OCI-LY1 (cell line): ENCODE measurements around the gene MPST.

Source experiments
- H2AFZ ChIP-seq: fragments of 200-600 bp; sonication (generic), shearing (Covaris generic); 2 replicates; pipeline ENCODE4 v1.6.0; 2014; ENCODE audit warnings: antibody characterized with exemption, mild to moderate bottlenecking, low read length
- H3F3A ChIP-seq: fragments of 200-600 bp; sonication (generic), shearing (Covaris generic); 2 replicates; pipeline ENCODE4 v1.6.0; 2014; ENCODE audit warnings: mild to moderate bottlenecking, antibody characterized with exemption, low read length, moderate library complexity; ENCODE audit not compliant: insufficient read depth
- H3K27ac ChIP-seq: fragments of 200-600 bp; sonication (generic); 2 replicates; pipeline ENCODE4 v1.5.1; 2014; ENCODE audit warnings: low read length, mixed run types, mild to moderate bottlenecking, low read depth; ENCODE audit not compliant: poor library complexity, severe bottlenecking
- H3K27me3 ChIP-seq: fragments of 200-600 bp; sonication (generic); 2 replicates; pipeline ENCODE4 v1.6.0; 2014; ENCODE audit warnings: antibody characterized with exemption, mild to moderate bottlenecking, low read length, moderate library complexity; ENCODE audit not compliant: insufficient read depth
- H3K36me3 ChIP-seq: fragments of 200-600 bp; sonication (generic); 2 replicates; pipeline ENCODE4 v1.6.1; 2014; ENCODE audit warnings: mild to moderate bottlenecking, antibody characterized with exemption, low read length, moderate library complexity, mixed read lengths; ENCODE audit not compliant: insufficient read depth
- H3K4me1 ChIP-seq: fragments of 200-600 bp; sonication (generic); 2 replicates; pipeline ENCODE4 v1.5.1; 2014; ENCODE audit warnings: mild to moderate bottlenecking, low read length, moderate library complexity; ENCODE audit not compliant: insufficient read depth, severe bottlenecking
- H3K4me2 ChIP-seq: fragments of 200-600 bp; sonication (generic), shearing (Covaris generic); 2 replicates; pipeline ENCODE4 v1.6.1; 2014; ENCODE audit warnings: low read length
- H3K4me3 ChIP-seq: fragments of 200-600 bp; sonication (generic); 2 replicates; pipeline ENCODE4 v1.5.1; 2014; ENCODE audit warnings: low read length, low read depth, mild to moderate bottlenecking, mixed read lengths; ENCODE audit not compliant: poor library complexity, severe bottlenecking
- H3K79me2 ChIP-seq: fragments of 200-600 bp; shearing (Covaris generic); 2 replicates; pipeline ENCODE4 v1.6.1; 2016; ENCODE audit warnings: mixed run types, low read length, mixed read lengths; ENCODE audit not compliant: insufficient read depth
- H3K9ac ChIP-seq: fragments of 200-600 bp; sonication (generic), shearing (Covaris generic); 2 replicates; pipeline ENCODE4 v1.6.1; 2014; ENCODE audit warnings: mild to moderate bottlenecking, low read length, mixed read lengths
- H3K9me2 ChIP-seq: fragments of 200-600 bp; sonication (generic), shearing (Covaris generic); 2 replicates; pipeline ENCODE4 v1.6.1; 2014; ENCODE audit warnings: low read depth, mild to moderate bottlenecking, low read length, mixed read lengths
- H3K9me3 ChIP-seq: fragments of 200-600 bp; shearing (Covaris generic); 2 replicates; pipeline ENCODE4 v1.6.1; 2014; ENCODE audit warnings: low read length, mixed read lengths
- H4K20me1 ChIP-seq: fragments of 200-600 bp; sonication (generic), shearing (Covaris generic); 2 replicates; pipeline ENCODE4 v1.6.0; 2016; ENCODE audit warnings: mild to moderate bottlenecking, low read length; ENCODE audit not compliant: insufficient read depth
- EZH2 ChIP-seq: fragments of 200-600 bp; sonication (generic), shearing (Covaris generic); IDR thresholded peaks from 2 replicates; pipeline ENCODE4 v1.8.0; 2017; ENCODE audit warnings: borderline replicate concordance, mixed run types, mild to moderate bottlenecking, antibody characterized with exemption, low read length, moderate library complexity, mixed read lengths
- TF ChIP-seq, protein P1 (sequence below): fragments of 200-600 bp; sonication (generic), shearing (Covaris generic); IDR thresholded peaks from 2 replicates; pipeline ENCODE4 v1.5.1; 2017; ENCODE audit warnings: mild to moderate bottlenecking, antibody characterized with exemption, low read length, moderate library complexity, mixed read lengths

Gene MPST

DNA sequence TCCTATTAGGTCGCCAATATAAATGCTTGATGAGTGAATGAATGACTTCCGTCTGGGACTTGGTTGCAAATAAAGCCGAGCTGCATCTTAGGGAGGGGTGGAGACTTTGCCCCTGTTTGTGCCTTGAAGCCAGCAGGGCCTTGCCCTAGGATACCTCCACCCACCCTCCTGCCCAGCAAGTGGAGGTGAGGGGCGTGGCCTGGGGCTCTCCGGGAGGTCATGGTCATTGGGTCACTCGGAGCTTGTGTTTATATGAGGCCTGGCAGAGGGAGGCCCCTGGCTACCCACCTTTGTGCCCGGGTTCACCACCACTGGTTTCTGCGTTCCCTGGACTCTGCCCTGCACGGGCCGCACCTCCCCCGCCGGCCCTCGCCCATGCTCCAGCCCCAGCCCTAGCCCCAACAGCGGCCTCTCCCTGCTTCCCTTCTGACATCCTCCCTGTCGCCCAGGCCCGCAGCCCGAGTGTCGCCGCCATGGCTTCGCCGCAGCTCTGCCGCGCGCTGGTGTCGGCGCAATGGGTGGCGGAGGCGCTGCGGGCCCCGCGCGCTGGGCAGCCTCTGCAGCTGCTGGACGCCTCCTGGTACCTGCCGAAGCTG lies 4.3 kb downstream of the MPST start:
- Histone ChIP-seq H3K79me2 (no peaks in the 10 kb centered on the region), H3F3A (no peaks in the 10 kb centered on the region), H3K9me3 (no peaks in the 10 kb centered on the region), H3K27me3 (no peaks in the 10 kb centered on the region; the same call in 1 of the 2 replicates), H3K36me3 (no peaks in the 10 kb centered on the region), H3K4me1 (no peaks in the 10 kb centered on the region), H3K9me2 (no peaks in the 10 kb centered on the region), H3K4me2 (no peak overlapping the region), H3K27ac (no peak overlapping the region), H4K20me1 (no peaks in the 10 kb centered on the region), H3K4me3 (no peak overlapping the region), H3K9ac (no peak overlapping the region), H2AFZ (no peak overlapping the region)
- TF ChIP-seq, protein P1, sequence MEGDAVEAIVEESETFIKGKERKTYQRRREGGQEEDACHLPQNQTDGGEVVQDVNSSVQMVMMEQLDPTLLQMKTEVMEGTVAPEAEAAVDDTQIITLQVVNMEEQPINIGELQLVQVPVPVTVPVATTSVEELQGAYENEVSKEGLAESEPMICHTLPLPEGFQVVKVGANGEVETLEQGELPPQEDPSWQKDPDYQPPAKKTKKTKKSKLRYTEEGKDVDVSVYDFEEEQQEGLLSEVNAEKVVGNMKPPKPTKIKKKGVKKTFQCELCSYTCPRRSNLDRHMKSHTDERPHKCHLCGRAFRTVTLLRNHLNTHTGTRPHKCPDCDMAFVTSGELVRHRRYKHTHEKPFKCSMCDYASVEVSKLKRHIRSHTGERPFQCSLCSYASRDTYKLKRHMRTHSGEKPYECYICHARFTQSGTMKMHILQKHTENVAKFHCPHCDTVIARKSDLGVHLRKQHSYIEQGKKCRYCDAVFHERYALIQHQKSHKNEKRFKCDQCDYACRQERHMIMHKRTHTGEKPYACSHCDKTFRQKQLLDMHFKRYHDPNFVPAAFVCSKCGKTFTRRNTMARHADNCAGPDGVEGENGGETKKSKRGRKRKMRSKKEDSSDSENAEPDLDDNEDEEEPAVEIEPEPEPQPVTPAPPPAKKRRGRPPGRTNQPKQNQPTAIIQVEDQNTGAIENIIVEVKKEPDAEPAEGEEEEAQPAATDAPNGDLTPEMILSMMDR = no peak
- TF ChIP-seq EZH2 = no peak

DNA sequence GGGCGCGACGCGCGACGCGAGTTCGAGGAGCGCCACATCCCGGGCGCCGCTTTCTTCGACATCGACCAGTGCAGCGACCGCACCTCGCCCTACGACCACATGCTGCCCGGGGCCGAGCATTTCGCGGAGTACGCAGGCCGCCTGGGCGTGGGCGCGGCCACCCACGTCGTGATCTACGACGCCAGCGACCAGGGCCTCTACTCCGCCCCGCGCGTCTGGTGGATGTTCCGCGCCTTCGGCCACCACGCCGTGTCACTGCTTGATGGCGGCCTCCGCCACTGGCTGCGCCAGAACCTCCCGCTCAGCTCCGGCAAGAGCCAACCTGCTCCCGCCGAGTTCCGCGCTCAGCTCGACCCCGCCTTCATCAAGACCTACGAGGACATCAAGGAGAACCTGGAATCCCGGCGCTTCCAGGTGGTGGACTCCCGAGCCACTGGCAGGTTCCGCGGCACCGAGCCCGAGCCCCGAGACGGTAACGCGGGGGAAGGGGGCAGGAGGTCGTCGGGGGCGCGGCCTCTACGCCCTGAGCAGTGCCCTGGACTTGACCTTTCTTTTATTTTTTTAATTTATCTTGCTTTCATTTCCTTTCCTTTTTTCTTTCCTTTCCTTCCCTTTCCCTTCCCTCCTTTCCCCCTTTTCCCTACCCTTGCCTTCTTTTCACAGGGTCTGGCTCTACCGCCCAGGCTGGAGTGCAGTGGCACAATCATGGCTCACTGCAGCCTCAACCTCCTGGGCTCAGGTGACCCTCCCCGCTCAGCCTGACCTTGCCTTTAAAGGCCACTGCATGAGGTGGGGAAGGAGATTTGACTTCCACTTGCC lies 5.0 kb downstream of the MPST start:
- no peaks in the 10 kb centered on the region for H3F3A ChIP-seq
- no peak overlapping the region for H3K4me3 ChIP-seq
- H3K27ac ChIP-seq = no peak overlapping the region
- no peak overlapping the region for H3K9ac ChIP-seq
- H2AFZ ChIP-seq = no peak overlapping the region
- H3K9me2 ChIP-seq = no peaks in the 10 kb centered on the region
- H3K27me3 ChIP-seq = no peaks in the 10 kb centered on the region; the same call in 1 of the 2 replicates
- no peaks in the 10 kb centered on the region for H3K79me2 ChIP-seq
- H3K4me2 ChIP-seq = no peak overlapping the region
- H3K4me1 ChIP-seq = no peaks in the 10 kb centered on the region
- no peaks in the 10 kb centered on the region for H3K9me3 ChIP-seq
- TF ChIP-seq, protein P1 = no peak
- no peak for TF ChIP-seq EZH2
- no peaks in the 10 kb centered on the region for H4K20me1 ChIP-seq
- H3K36me3 ChIP-seq = no peaks in the 10 kb centered on the region

DNA sequence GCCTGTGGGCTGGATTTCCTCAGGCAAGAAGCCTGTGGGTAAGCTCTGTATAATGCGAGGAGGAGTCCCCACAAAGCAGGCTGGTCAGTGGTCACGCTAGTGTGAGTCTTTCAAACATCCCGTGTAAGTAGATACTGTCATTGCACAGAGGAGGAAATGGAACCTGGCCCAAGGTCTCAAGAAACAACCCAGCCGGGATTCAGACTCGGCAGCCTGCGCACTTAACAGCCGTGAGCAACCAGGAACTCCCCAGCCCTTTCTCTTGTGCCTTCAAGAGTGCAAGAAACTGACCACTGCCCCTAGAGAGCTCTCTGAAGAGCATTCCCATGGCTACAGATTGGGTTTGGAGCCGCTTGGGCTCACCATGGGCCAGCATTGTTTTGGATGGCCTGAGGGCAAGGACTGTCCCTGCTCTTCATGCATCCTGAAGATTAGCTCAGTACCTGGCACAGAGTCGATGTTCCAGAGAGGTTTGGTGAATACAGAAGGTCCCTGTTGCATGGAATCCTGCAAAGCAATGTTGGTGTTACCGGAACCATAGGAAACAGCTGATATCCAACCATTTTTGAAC lies 6.0 kb downstream of the MPST start:
- no peaks in the 10 kb centered on the region for H3F3A ChIP-seq
- no peak overlapping the region for H3K9ac ChIP-seq
- H3K9me2 ChIP-seq = no peaks in the 10 kb centered on the region
- H3K4me2 ChIP-seq = no peak overlapping the region
- H3K4me3 ChIP-seq = no peak overlapping the region
- no peaks in the 10 kb centered on the region for H3K79me2 ChIP-seq
- no peak overlapping the region for H2AFZ ChIP-seq
- no peak for TF ChIP-seq EZH2
- TF ChIP-seq, protein P1 = no peak
- no peaks in the 10 kb centered on the region for H3K4me1 ChIP-seq
- no peak overlapping the region for H3K27ac ChIP-seq
- no peaks in the 10 kb centered on the region for H3K36me3 ChIP-seq
- H4K20me1 ChIP-seq = no peaks in the 10 kb centered on the region
- H3K9me3 ChIP-seq = no peaks in the 10 kb centered on the region
- no peaks in the 10 kb centered on the region; the same call in 1 of the 2 replicates for H3K27me3 ChIP-seq
